GM23338 (cell line): ENCODE measurements around the gene SLC6A11. TPM values are rescaled to one million over a fixed set of nuclear protein-coding genes. Genes with fewer than 3 reads are reported as not detected.

Experiments used
- ATAC-seq: fragments of 200-7000 bp; cut with Tn5 transposase; 3 replicates; pipeline ENCODE4 v1.9.1; 2020
- DNase-seq: peaks from one replicate; pipeline ENCODE4 v3.0.0-alpha.2; 2015; ENCODE audit warnings: low spot score
- H2AFZ ChIP-seq: fragments of 200-600 bp; sonication (generic); 2 replicates; pipeline ENCODE4 v1.8.0; 2016; ENCODE audit warnings: antibody characterized with exemption, mild to moderate bottlenecking, moderate library complexity
- H3F3A ChIP-seq: fragments of 200-600 bp; sonication (generic); replicated peaks from 2 replicates; pipeline ENCODE4 v1.8.0; 2017; ENCODE audit warnings: antibody characterized with exemption, mixed run types, low read depth
- H3K27ac ChIP-seq: fragments of 200-600 bp; sonication (generic); 2 replicates; pipeline ENCODE4 v1.6.1; 2016; ENCODE audit warnings: low read depth
- H3K27me3 ChIP-seq: fragments of 200-600 bp; sonication (generic); 2 replicates; pipeline ENCODE4 v1.8.0; 2016; ENCODE audit warnings: mild to moderate bottlenecking, mixed run types, moderate library complexity; ENCODE audit not compliant: insufficient read depth
- H3K36me3 ChIP-seq: fragments of 200-600 bp; sonication (generic); 2 replicates; pipeline ENCODE4 v1.8.0; 2016; ENCODE audit warnings: mild to moderate bottlenecking; ENCODE audit not compliant: insufficient read depth
- H3K4me1 ChIP-seq: fragments of 200-600 bp; sonication (generic); 2 replicates; pipeline ENCODE4 v1.8.0; 2016; ENCODE audit warnings: mild to moderate bottlenecking, moderate library complexity; ENCODE audit not compliant: insufficient read depth
- H3K4me2 ChIP-seq: fragments of 200-600 bp; sonication (generic); 2 replicates; pipeline ENCODE4 v1.7.1; 2017; ENCODE audit warnings: mixed run types
- H3K4me3 ChIP-seq: fragments of 200-600 bp; sonication (generic); 2 replicates; pipeline ENCODE4 v1.6.1; 2016; ENCODE audit warnings: mixed run types
- H3K79me2 ChIP-seq: fragments of 200-600 bp; sonication (generic); replicated peaks from 2 replicates; pipeline ENCODE4 v1.8.0; 2017; ENCODE audit warnings: mild to moderate bottlenecking; ENCODE audit not compliant: insufficient read depth
- H3K9me2 ChIP-seq: fragments of 200-600 bp; sonication (generic); 2 replicates; pipeline ENCODE4 v1.8.0; 2017; ENCODE audit not compliant: insufficient read depth
- H4K20me1 ChIP-seq: fragments of 200-600 bp; sonication (generic); replicated peaks from 2 replicates; pipeline ENCODE4 v1.8.0; 2017; ENCODE audit warnings: mild to moderate bottlenecking; ENCODE audit not compliant: insufficient read depth
- H3K27ac Mint-ChIP-seq: 2 replicates; pipeline ENCODE4 v1.8.0; 2020; ENCODE audit warnings: inconsistent platforms, mild to moderate bottlenecking, moderate library complexity, mixed read lengths
- H3K27me3 Mint-ChIP-seq: 3 replicates; pipeline ENCODE4 v1.8.0; 2022; ENCODE audit warnings: low read depth, mild to moderate bottlenecking, moderate library complexity, mixed read lengths, inconsistent platforms; ENCODE audit not compliant: insufficient read depth, poor library complexity
- H3K36me3 Mint-ChIP-seq: 3 replicates; pipeline ENCODE4 v1.8.0; 2021; ENCODE audit warnings: low read depth, mild to moderate bottlenecking, inconsistent platforms, moderate library complexity, mixed read lengths
- H3K4me1 Mint-ChIP-seq: 3 replicates; pipeline ENCODE4 v1.8.0; 2020; ENCODE audit warnings: mild to moderate bottlenecking, inconsistent platforms, mixed read lengths
- H3K4me3 Mint-ChIP-seq: 3 replicates; pipeline ENCODE4 v1.8.0; 2021; ENCODE audit warnings: moderate library complexity, mild to moderate bottlenecking, inconsistent platforms, mixed read lengths
- H3K9me3 Mint-ChIP-seq: 3 replicates; pipeline ENCODE4 v1.8.0; 2020; ENCODE audit warnings: moderate library complexity, mild to moderate bottlenecking, inconsistent platforms, mixed read lengths
- CREB1 ChIP-seq: fragments of 250-450 bp; sonication (Bioruptor Pico); IDR thresholded peaks from 2 replicates; pipeline ENCODE4 v1.5.0; 2020; ENCODE audit warnings: low read depth, mild to moderate bottlenecking, moderate library complexity
- CTCF ChIP-seq, 2 experiments: fragments of 200-600 bp in 1 of 2; sonication (generic) in 1 of 2; conservative IDR thresholded peaks; 2 replicates each; pipeline versions ENCODE4 v1.5.1 to v1.6.1; 2016 to 2017; ENCODE audit warnings: antibody characterized with exemption in 2 of 2, low read depth in 2 of 2, mild to moderate bottlenecking in 2 of 2, moderate library complexity in 1 of 2
- ETS1 ChIP-seq: IDR thresholded peaks from 2 replicates; pipeline ENCODE4 v1.6.1; 2016; ENCODE audit warnings: antibody characterized with exemption
- EZH2phosphoT487 ChIP-seq: fragments of 200-600 bp; sonication (generic); IDR thresholded peaks from one replicate; pipeline ENCODE4 v1.8.1; 2018; ENCODE audit warnings: antibody characterized with exemption; ENCODE audit not compliant: unreplicated experiment
- JUNB ChIP-seq: IDR thresholded peaks from one replicate; pipeline ENCODE4 v1.6.1; 2016; ENCODE audit warnings: antibody characterized with exemption; ENCODE audit not compliant: unreplicated experiment
- POLR2AphosphoS5 ChIP-seq: IDR thresholded peaks from 2 replicates; pipeline ENCODE4 v1.6.1; 2016; ENCODE audit warnings: antibody characterized with exemption, low read depth
- STAT1 ChIP-seq: IDR thresholded peaks from one replicate; pipeline ENCODE4 v1.6.1; 2016; ENCODE audit warnings: antibody characterized with exemption; ENCODE audit not compliant: unreplicated experiment
- ZNF114 ChIP-seq: fragments of 250-450 bp; sonication (Bioruptor Pico); IDR thresholded peaks from 2 replicates; pipeline ENCODE4 v1.5.0; 2020; ENCODE audit warnings: mild to moderate bottlenecking, moderate library complexity
- ZNF331 ChIP-seq: fragments of 250-450 bp; sonication (Bioruptor Pico); IDR thresholded peaks from 2 replicates; pipeline ENCODE4 v1.5.0; 2020; ENCODE audit warnings: low read depth, mild to moderate bottlenecking, moderate library complexity
- ZNF462 ChIP-seq: fragments of 250-450 bp; sonication (Bioruptor Pico); IDR thresholded peaks from 2 replicates; pipeline ENCODE4 v1.5.0; 2020; ENCODE audit warnings: mild to moderate bottlenecking, moderate library complexity
- polyA plus RNA-seq: library from polyadenylated mRNA; unstranded; fragments of >200 nt; fragmentation: Nextera tagmentation; extraction: Ambion mirVana; gene quantifications from 2 replicates; pipeline ENCODE4 v1.2.1, GENCODE V29; 2016
- total RNA-seq: library from RNA; depleted of rRNA; stranded (reverse); fragments of >200 nt; shearing (Covaris generic); gene quantifications from 2 replicates; pipeline ENCODE4 v1.2.3, GENCODE V29; 2014
- TF ChIP-seq, protein P1 (sequence below): IDR thresholded peaks from one replicate; pipeline ENCODE4 v1.6.1; 2018; ENCODE audit warnings: antibody characterized with exemption; ENCODE audit not compliant: unreplicated experiment

SLC6A11 gene
- total and polyA plus RNA-seq, 2 experiments from 2014 or later, result 0.47 to 1.1 TPM

- TF ChIP-seq ZNF462 (CRISPR knock-in tag), result no peak
- no peak for TF ChIP-seq ETS1
- no peak for TF ChIP-seq EZH2phosphoT487
- no peak for TF ChIP-seq CTCF (conservative IDR thresholded peaks at IDR 0.05; ENCODE audit: low read depth in 2 of 2)
- no peak for TF ChIP-seq JUNB
Measured at GRCh38 chr3:10912786-10913185, 96.8 kb downstream of the SLC6A11 start (continued).

DNA sequence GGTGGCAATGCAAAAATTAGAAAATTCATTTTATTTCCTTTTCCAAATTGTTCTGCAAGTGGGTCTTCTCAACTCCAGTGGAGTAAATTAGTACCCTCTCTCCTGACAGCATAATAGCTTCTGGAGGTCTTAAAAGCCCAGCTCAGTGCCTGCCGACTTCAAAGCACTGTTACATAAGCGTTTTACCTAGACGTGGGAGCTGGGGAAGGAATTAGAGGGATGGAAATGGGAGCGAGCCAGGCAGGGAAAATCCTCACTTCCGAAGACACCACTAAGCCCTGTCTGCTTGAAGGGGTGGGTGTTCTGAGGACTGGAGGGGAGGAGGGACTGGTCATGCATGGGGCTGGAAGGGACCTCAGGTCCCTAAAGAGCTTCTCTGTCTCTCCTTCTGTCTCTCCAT is 99.3 kb downstream of the SLC6A11 start:
- DNase-seq, result no peak
- Histone ChIP-seq H3K9me2 (no peaks in the 10 kb centered on the region), H3K27me3 (no peaks in the 10 kb centered on the region), H3K36me3 (no peaks in the 10 kb centered on the region), H4K20me1 (no peaks in the 10 kb centered on the region), H3K79me2 (no peaks in the 10 kb centered on the region), H3K27ac (no peak overlapping the region), H2AFZ (no peak overlapping the region), H3K4me3 (no peak overlapping the region), H3F3A (no peaks in the 10 kb centered on the region), H3K4me2 (no peak overlapping the region), H3K4me1 (no peaks in the 10 kb centered on the region)
- H3K4me3 Mint-ChIP-seq, result no peak overlapping the region
- peaks cover 9% of the 10 kb centered on the region for H3K27me3 Mint-ChIP-seq
- no peaks in the 10 kb centered on the region for H3K9me3 Mint-ChIP-seq
- no peaks in the 10 kb centered on the region; the same call in 2 of the 3 replicates for H3K4me1 Mint-ChIP-seq
- no peaks in the 10 kb centered on the region for H3K36me3 Mint-ChIP-seq
- H3K27ac Mint-ChIP-seq, result no peak overlapping the region
- no peak for ATAC-seq
- TF ChIP-seq STAT1 (no peak), CTCF (conservative IDR thresholded peaks at IDR 0.05; ENCODE audit: low read depth in 2 of 2) (no peak), ZNF114 (CRISPR knock-in tag) (no peak), POLR2AphosphoS5 (no peak), ZNF331 (CRISPR knock-in tag) (no peak), CREB1 (CRISPR knock-in tag) (no peak)
- TF ChIP-seq, protein P1, sequence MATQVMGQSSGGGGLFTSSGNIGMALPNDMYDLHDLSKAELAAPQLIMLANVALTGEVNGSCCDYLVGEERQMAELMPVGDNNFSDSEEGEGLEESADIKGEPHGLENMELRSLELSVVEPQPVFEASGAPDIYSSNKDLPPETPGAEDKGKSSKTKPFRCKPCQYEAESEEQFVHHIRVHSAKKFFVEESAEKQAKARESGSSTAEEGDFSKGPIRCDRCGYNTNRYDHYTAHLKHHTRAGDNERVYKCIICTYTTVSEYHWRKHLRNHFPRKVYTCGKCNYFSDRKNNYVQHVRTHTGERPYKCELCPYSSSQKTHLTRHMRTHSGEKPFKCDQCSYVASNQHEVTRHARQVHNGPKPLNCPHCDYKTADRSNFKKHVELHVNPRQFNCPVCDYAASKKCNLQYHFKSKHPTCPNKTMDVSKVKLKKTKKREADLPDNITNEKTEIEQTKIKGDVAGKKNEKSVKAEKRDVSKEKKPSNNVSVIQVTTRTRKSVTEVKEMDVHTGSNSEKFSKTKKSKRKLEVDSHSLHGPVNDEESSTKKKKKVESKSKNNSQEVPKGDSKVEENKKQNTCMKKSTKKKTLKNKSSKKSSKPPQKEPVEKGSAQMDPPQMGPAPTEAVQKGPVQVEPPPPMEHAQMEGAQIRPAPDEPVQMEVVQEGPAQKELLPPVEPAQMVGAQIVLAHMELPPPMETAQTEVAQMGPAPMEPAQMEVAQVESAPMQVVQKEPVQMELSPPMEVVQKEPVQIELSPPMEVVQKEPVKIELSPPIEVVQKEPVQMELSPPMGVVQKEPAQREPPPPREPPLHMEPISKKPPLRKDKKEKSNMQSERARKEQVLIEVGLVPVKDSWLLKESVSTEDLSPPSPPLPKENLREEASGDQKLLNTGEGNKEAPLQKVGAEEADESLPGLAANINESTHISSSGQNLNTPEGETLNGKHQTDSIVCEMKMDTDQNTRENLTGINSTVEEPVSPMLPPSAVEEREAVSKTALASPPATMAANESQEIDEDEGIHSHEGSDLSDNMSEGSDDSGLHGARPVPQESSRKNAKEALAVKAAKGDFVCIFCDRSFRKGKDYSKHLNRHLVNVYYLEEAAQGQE, result no peak
